NCI-H460 (cell line): ENCODE results near the gene BNC2. TPM values are rescaled to one million over a fixed set of nuclear protein-coding genes. Genes with fewer than 3 reads are reported as not detected.

Source experiments
- DNase-seq: peaks from one replicate; pipeline ENCODE4 v3.0.0-alpha.2; 2016; ENCODE audit warnings: low read depth; ENCODE audit errors: extremely low read depth
- total RNA-seq: library from RNA; depleted of rRNA; stranded (reverse); fragments of >200 nt; shearing (Covaris generic); gene quantifications from 2 replicates; pipeline ENCODE4 v1.2.3, GENCODE V29; 2014

Gene BNC2
- total RNA-seq, 1 experiment from 2014 or later = 5.7 TPM

DNA sequence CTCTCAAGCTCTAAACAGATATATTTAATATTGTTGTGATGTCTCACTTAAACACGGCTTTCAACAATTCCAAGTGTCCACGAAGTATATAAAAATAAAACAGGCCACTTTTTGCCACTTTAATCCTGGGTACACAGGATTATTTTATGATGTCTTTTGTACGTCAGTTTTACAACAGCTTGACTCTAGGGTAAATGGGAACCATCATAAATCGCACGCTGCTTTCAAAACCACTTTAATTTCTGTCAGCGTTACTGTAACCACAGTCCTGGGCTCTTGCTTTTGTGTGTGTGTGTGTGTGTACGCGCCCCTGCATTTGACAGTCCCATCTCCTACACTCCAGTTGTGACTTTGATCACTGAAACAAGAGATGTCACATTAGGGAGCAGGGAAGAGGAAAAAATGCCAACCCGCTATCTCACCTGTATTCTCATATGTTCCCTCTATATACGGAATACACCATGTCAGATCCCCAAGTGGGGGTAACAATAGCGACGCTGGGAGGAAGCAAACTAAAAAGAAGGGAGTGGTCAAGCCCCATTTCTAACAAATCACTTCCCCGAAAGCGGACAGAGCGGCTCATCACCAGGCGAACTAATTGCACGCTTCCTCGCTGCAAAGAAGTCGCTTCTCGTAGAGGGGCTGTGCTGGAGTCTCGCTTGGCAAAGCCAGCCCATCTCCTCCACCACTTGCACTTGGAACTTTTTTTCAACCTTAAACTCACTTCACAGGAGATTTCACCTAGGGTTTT, 1.2 kb downstream of the BNC2 start:
- DNase-seq = no peak

DNA sequence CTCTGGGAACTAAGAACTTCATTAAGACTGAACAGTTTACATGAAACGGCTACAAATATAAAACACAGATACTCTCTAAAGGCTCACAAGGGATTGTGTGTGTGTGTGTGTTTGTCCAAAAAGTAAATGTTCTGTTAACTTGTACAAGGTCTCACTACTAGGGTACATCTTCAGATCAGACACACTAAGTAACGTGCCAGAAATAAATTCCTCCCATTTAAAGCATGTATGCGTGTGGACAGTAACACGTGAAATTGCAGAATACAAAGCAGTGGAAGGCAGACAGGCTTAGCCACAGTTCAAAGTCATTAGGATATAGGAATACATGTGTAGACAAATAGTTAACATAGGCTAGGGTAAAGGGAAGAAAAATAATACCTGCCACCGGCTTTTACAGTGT, 1.8 kb downstream of the BNC2 start:
- no peak for DNase-seq

DNA sequence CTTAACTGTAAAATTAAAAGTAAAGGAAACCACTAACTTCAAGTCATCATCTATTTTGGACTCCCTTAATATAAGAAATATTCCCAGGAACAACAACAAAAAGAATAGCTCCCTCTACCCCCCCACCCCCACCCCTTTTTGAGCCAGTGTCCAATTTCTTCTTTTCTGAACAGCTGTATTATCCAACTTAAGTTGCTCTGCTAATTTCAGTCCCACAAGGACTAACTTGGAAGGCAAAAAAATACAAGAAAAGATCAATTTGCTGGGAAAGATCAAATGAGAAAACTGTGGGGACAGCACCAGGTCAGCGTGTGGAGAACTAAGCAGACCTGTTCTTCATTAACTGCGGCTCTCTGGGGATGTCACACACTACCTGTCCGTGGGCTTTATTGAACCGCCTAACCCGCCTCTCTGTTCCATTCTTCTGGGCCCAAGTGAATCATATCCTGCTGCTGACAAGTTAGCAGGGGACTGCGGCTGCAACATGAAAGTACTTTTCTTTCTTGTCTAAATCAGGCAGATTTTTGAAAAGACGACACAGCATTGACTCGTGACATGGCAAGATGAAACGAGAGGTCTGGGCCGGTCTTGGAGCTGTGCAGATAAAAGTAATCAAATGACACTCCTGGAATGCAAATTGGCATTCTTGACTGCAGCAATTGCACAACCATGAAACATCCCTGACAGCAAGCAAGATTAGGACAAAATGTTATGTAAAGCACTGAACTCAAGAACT, 2.7 kb downstream of the BNC2 start:
- DNase-seq = no peak

DNA sequence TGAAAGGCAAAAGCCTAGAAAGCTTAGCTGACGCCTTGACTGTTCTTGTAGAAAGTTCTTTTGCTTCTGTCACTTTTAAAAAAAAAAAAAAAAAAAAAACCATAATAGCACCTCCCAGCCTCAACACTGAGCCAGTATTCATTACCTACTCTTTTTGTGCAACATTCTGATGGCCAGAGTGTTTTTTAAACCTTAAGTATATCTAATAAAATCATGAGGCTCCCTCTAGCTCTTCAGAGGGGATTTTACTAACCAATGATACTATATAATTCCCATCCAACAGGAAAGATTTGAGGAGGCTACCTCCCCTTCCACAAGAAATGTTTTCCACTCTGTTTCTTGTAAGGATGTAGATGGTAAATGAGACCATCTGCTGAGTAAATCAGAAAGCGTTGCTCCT, 3.9 kb downstream of the BNC2 start:
- no peak for DNase-seq

DNA sequence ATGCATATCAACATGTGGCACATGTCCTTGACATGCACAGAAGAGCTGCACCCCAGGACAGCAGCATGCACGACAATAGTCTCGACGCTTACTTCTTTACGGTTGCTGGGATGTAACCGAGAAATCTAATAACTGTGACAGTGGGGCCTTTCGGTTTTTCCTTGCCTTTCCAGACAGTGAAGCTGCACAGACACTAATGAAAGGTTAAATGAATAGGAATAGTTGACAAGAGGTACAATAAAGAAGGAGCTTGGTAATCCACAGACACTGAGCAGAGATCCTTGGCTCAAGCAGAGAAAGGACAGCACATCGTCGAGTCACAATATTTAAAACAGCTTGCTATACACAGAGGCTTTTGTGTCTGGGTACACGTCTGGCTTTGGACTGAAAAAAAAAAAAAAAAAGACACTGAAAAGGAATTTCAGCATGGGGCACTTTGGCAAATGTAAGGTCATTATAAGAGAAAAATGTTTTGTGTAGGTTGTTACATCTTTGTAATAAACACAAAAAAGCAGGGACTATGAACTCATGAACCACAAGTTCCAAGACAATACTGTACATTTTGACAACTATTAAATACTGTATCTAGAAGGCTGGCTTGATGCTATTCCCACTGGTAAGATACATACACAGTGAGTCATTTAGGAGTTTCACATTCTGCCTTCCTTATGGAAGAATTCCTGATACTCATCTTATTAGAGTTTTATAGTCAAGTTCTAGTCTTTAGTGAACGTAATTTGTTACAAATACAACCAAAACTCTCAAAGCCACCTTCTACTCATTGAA, 5.6 kb downstream of the BNC2 start:
- DNase-seq = no peak

DNA sequence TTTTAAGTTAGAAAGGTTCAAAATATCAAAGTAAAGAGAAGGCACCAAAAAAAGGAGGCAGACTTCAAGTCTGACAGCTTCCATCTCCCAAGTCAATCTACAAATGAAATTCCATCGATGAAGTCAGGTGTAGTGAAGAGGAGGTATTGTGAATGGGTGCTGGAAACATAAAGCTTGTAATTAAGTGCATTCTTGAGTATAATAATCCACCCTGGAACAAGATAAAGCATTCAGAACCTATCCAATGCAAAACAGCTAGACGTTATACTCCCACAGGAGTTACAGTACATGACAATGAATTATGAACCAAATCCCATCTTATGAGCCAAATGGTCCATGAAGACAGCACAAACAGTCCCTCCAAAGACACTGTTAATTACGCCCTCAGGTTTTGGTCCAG, 22.3 kb downstream of the BNC2 start:
- no peak for DNase-seq

DNA sequence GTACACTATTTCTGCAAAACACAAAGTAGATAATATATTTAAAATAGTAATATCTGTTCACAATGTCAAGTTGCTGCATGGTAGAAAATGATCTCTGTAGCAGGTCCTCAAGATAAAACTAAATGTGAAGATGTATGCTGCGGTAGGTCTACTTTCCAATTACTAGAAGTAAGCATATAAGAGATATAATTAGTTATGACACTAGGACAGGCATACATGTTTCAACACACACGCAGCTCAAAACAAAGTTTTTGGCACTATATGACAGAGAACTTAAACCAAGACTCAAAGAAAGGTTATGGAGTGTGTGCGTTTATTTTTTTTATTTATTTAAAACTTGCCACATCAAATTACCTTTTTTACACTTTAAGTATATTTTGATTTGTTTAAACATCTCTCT, 23.5 kb downstream of the BNC2 start:
- no peak for DNase-seq

DNA sequence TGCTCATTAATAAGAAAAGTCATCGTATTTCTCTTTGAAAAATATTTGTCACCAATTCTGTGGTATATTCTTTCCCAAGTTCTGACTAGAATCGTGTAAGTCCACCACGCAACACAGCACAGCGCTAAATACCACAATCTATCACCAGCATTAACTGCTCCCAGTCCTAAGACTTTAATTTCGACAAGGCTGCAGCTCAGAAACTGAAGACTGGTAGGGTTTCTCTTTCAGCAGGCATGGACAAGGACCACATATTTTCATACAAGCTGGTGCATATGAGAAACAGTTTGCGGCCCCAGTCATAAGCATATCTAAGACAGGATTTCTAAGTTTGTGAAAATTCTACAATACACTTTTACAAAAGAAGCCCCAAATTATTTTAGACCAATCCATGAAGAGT, 24.1 kb downstream of the BNC2 start:
- no peak for DNase-seq

DNA sequence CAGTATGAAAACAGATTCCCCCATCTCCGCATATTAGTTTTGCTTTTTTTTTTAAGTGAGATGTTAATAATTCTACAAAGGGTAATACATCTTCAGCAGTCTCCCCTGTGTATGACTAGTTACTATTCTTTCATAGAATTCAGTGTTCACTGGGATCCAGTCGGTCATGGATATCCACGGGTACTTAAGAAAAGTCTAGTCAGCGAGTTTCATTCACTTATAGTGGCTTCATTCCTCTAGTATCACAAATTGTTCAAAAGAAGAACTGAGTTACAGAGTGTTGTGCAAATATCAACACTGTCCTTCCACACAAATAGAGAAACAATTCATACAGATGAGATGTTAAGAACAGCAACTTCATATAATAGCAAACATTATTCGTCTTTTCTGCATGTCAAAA, 35.7 kb downstream of the BNC2 start:
- no peak for DNase-seq

DNA sequence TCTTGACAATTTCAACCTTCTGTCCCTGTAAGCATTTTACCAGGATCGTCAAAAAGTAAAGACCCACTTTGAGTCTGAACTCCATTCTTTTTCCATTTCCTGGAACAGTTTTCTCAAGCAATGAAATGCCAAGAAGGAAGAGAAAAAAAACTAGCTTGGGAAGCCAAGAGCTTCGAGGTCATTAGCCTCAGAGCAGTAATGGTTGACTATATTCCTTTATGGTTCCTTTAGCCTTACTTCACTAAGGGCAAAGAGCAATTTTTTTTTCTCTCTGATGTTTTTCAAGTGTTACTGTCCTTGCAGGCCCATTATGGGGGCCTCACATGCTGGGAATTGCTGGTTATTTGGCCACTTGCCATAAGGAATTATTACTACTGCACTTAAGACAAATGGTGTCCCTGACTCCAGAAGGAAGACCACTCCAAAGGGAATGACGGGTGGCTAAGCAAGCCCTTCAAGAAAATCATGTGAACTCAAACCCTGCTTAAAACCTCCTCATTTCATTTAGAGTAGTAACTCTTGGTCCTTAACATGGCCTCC, 37.1 kb downstream of the BNC2 start:
- no peak for DNase-seq

DNA sequence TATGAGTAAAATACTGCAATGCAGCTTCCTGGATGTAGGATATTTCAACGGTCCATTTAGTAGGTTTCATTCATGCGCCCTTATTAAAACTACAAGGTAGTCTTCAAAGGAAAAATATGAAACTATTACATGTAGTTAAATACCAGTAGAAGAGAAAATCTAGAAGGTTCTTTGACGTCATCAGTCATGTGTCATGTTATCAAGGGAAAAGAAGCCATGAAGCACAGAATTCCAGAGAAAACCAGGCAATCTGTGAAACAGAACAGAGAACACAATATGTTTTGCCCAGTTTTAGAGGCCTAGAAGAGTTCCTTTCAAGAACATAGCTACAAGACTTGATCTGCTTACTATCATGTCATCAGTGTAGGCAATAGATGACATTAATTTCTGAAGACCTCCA, 38.4 kb downstream of the BNC2 start:
- DNase-seq = no peak

DNA sequence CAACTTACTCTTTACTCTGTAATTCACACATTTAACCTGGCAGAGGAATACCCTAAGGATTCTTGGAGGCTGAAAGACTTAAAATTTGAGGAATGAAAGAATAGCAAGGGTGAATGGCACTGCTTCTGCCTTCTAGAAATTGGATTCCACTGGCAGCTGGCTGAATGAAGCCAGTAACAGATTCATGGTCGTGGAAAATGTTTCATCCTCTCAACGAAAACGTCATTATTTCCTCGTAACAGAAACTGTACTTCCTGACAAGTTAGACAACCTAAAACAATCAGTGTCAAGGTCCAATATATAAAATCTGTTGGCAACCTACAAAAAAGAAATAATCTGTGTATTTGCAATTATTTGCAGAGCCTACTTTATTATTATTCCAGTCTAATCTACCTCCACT, 39.7 kb downstream of the BNC2 start:
- no peak for DNase-seq

DNA sequence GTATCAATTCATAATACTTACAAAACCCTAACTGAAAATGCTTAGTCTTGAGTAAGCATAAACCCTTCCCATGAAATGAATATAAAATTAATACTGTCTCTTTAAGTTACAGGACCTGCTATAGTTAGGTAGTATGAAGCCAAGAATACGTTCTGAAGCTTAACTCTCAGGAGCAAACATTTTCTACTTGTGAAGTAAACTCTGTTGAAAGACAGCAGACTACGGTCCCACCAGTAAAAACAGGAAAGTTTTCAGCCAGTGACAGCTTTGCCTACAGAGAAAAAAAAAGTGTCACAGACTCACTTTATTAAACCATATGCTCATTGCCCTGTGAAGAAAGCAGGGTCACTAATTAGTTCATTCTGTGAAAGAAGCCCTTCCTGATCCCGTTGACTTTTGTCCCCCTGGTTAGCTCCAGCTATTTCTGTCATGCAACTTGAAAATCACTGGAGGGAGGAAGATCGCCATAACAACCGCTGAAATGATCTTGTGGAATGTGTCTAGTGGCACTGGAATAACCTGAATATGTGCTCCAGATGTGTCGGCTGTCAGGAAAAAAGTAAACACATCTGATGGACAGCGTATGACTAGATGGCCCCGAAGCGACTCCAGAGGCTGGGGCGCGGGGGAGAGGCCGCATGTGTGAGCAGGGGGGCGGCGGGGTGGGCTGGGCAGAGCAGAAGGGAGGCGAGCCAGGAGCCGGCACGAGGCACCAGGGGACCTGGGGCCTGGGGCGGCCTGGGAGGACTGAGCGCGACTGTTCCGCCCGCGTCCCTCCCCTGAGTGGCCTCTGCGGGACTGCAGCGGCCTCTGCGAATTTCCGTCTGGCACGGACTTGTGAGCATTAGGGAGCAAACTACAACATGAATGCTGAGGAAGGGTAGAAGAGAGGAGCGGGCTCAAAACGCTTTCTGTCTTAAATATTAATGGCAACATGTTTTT, 41.9 kb downstream of the BNC2 start:
- DNase-seq = no peak

DNA sequence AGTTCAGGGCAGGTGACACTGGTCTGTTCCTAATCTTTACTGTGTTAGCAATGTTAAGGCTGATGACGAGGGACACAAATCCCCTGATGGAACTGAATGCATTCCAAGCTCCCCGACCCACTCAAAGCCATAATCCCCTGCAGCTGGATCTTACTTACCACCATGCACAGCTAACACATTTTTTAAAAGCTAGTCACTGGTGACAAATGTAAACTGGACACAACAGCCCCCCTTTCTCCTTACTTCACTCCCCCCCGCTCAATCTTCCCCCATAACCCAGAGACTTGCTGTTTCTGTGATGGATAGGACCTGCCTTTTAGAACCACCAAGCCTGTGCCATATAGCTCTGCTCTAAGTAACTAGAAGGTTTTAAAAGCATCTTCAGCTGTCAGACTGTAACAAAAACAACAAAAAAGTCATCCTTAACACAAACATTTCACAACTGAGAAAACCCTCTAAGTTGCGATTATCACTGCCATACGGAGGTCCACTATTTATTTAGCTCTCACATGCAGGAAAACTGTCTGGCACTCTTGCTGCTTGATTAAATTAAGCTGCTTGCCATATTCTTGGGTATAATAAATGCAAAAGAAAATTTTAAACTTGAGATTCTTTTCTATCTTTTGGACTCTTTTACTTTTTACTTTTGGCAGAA, 44.4 kb downstream of the BNC2 start:
- DNase-seq = no peak

DNA sequence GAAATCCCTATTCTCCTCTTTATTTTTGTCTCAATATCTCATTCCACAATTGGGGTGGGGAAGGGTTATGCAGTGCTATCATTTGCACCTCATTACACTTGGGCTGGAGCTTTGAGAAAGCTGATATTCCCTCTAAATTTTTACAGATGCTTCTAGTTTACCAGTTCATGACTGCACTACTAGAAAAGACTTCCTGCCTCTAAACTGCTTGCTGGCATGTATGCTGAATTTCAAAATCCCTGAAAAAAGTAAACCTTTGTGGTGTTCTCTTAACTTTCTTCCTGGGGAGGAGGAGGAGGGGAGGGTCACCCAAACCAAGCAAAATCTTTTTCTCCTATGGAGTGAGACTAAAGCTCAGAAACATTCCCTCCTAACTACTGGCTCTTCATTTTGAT, 45.1 kb downstream of the BNC2 start:
- no peak for DNase-seq

DNA sequence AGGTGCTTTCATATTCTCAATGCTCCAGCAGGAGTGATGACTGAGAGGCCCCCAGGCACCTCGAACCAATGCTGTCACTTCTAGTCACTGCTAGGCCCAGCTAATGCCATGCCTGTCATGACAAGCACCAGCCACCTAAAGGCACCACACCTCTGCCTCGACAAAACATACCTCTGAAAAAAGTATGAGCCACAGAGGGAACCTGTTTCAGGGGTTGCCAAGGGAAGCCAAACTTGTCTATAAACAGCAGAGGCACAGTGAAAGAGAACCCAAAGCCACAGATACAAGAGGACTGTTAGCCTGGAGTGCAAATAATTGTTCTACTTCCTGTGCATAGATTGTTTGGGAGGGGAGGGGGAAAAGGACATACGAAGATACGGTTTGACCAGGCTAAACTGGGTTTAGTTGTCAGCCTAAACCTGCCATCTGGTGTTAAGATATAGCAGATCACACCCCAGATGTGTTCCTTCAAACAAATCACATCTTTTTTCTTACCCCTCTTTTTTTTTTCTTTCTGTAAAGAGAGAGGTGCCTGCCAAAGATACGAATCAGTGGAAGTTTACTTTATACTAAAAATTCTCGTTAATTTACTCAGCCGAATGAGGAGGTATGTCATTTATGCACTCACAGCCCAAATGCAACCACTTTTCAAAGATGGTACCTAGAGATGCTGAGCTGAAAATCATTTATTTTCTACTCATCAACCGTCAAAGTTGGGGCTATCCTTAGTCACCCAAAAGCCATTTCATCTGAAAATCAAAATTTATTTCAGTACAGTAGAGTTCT, 45.7 kb downstream of the BNC2 start:
- DNase-seq = no peak

DNA sequence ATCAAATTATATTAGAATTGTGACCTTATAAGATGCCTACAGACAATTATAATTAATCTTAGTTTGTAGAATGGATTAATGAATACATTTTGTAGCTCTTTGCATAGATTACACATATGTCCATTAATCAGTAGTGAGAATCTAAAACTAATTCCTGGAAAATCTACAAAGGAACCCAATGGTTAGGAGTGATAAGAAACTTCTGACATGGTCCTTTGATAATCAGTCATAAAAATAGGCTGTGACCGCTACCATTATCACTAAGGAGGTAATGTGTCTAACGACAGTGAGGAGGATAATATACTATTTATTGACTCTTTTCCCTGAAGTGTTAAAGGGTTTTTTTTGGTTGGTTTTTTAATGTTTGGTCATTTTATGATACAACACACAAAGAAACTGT, 46.6 kb downstream of the BNC2 start:
- no peak for DNase-seq

DNA sequence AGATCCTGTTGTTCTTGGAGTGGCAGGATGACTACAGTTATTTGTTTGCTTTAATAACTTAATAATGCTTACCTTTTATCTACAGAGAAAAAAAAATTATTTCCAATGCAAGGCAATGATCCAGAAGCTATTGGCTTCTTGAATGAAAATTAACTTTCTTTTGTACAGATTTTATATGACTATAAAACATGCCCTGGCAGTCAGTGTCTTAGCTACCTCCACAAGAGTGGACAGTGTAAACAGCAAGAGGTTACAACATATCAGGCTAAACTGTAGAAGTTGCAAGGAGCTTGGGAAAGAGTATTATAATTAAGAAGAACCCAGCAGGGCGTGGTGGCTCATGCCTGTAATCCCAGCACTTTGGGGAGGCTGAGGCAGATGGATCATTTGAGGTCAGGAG, 49.1 kb downstream of the BNC2 start:
- DNase-seq = no peak

DNA sequence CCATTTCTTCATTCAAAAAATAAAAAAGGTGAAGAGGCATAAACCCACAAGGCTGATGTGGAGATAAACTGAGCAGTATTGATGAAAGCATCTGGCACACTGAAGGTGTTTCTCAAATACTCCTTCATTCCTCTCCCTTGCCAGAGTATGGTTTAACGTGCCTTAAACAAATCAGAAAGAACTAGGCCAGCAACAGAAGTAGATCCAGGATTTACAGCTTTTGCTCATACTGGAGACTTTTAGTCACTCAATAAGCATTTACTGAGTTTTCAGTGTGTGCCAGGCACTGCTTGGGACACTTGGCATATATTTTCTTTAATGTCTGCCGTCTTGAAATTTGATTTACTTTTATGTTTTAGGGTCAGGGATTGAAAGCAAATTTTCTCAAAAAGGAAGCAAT, 53.0 kb downstream of the BNC2 start:
- DNase-seq = no peak
